ENCODE results near the gene TRPM3.
"Not testable (repeated sequence)": the region's sequence is repeated elsewhere in the genome, so short reads cannot be mapped to it uniquely, and the experiment has no call there.

Gene TRPM3

DNA sequence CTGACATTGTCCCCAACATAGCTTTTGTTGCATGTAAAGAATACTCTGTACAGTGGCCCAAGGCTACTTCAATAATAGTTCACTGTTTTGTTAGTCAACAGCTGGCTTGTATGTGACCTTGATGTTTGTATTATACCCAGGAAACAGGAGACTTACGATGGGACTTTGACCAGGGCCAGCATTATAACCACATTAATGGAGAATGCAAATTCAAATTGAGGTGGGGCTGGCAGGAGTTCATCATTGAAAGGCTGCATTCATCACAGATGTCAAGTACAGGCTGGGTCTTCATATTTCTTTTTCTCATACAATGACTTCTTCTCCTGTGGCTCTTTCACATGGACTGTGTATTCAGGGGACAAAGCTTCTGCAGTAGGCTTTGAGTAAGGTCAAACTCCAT is 414.6 kb downstream of the TRPM3 start:
- DNase-seq = not testable (repeated sequence)

- no peak for DNase-seq
Observed at GRCh38 chr9:70701163-70701562, 420.3 kb downstream of the TRPM3 start.

GRCh38 chr9:70696694-70697335 is 424.6 kb downstream of the TRPM3 start:
- DNase-seq = no peak

- no peak for DNase-seq
Observed at GRCh38 chr9:70694758-70695157, 426.7 kb downstream of the TRPM3 start.

GRCh38 chr9:70693186-70693585 is 428.2 kb downstream of the TRPM3 start:
- DNase-seq = no peak

DNA sequence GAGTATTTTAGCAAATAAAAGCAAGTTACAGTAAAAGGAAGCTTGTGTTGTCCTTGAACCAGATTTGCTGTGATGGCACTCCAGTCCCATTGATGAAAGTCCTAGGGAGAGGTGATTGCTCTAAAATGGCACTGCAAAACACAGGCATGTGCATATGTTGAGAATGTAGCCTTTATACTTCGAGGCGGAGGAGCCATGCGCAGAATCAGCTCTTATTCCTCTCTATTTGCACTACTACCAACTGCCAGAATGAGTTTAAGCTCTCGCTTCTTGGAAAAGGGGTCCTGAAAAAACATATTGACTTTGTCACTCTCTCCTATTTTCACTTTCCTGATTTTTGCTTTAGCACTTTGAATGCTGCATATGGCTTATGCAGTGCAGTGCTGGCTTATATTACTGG is 429.0 kb downstream of the TRPM3 start:
- no peak for DNase-seq

DNA sequence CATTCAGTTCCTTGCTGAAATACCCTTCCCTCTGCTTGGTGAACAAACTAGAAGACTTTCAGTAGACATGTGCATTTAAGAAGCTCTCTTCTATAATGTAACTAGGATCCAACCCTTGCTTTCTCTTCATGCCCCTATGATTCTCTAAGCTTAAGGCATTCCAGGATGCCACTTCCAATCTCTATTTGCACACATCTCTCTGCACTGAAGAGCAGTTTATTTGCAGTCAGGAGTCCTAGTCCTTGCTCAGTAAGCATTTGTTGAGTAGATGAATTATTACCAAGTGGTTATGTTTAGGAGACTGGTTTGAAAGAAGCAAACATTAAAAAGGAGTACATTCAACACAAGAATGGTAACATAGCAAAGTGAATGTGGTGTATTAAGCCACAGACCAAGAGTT is 432.7 kb downstream of the TRPM3 start:
- DNase-seq = no peak

GRCh38 chr9:70683841-70684240 is 437.6 kb downstream of the TRPM3 start:
- no peak for DNase-seq

DNA sequence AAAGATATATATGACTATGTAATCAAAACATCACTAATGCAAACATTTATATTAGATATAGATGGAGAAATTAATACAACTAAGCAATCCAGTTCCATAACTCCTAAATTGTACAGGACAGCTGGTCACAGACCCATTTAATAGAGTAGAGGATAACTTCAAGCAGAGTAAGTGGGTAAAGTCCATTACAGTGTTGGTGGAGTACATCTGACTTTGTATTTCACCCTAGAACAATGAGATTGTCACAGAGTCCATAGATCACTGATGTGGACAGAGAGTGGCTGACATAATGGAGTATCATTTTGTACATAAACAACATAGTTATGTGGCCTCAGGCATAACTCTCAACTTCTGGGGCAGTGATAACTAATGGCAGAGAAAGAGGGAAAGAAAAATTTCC is 439.1 kb downstream of the TRPM3 start:
- DNase-seq = no peak

- DNase-seq = no peak
Observed at GRCh38 chr9:70679845-70680244, 441.6 kb downstream of the TRPM3 start.

- DNase-seq = no peak
Observed at GRCh38 chr9:70678153-70678552, 443.3 kb downstream of the TRPM3 start.

- DNase-seq = no peak
Observed at GRCh38 chr9:70677055-70677735, 444.2 kb downstream of the TRPM3 start.

- DNase-seq = no peak
Observed at GRCh38 chr9:70675868-70676370, 445.5 kb downstream of the TRPM3 start.

DNA sequence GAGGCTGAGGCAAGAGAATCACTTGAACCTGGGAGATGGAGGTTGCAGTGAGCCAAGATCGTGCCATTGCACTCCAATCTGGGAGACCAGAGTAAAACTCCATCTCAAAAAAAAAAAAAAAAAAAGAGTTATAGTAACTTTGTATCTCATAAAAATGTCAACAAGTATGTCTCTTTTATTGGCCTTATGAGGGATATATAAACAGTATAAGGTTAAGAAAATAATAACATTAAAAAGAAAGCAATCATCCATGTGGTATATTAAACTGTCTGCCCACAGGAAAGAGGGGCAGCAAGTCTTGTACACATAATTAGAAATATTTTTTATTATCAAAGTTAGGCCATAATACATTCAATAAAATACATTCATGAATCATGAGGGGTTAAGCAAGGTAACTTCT is 447.6 kb downstream of the TRPM3 start:
- no peak for DNase-seq

- no peak for DNase-seq
Observed at GRCh38 chr9:70672161-70672649, 449.2 kb downstream of the TRPM3 start.

- no peak for DNase-seq
Observed at GRCh38 chr9:70668751-70669150, 452.7 kb downstream of the TRPM3 start.

- DNase-seq = no peak
Observed at GRCh38 chr9:70658765-70659164, 462.7 kb downstream of the TRPM3 start.

GRCh38 chr9:70656281-70656680 is 465.1 kb downstream of the TRPM3 start:
- DNase-seq = no peak

- no peak for DNase-seq
Observed at GRCh38 chr9:70654144-70654543, 467.3 kb downstream of the TRPM3 start.

DNA sequence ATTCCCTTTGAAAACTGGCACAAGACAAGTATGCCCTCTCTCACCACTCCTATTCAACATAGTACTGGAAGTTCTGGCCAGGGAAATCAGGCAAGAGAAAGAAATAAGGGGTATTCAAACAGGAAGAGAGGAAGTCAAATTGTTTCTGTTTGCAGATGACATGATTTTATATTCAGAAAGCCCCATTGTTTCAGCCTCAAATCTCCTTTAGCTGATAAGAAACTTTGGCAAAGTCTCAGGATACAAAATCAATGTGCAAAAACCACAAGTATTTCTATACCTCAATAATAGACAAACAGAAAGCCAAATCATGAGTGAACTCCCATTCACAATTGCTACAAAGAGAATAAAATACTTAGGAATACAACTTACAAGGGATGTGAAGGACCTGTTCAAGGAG is 476.8 kb downstream of the TRPM3 start:
- not testable (repeated sequence) for DNase-seq

- DNase-seq = no peak
Observed at GRCh38 chr9:70642341-70642740, 479.1 kb downstream of the TRPM3 start.

DNA sequence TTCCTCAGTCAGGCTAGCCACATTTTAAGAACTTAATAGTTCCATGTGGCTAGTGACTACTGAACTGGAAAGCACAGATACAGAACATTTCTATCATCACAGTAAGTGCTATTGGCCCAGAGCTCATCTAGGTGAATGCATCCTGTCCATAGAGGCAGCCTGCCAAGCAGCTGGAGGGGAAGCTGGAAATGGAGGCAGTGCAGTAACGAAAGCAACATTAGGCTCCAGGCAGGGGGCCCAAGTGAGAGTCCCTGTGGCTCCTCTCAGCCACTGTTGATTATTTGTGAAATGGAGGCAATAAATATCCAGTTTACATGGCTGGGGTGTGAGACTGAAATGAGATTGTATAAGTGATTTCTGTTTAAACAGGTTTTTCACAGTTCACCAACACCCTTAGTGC is 479.8 kb downstream of the TRPM3 start:
- no peak for DNase-seq

DNA sequence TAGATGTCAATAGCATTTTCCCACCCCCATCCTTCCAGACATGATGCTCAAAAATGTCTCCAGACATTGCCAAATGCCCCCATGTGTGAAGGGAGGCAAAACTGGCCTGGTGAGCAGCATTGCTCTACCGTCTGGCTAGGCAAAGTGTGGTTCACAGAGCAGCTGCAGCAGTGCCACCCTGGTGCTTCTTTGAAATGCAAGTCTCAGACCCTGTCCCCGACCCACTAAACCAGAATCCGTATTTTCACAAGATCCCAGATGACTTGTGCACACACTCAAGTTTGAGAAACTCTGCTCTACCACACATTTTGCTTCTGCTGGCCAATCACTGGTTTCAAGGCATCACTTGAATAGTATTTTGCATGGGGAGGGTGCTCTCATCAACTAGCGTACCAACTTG is 480.4 kb downstream of the TRPM3 start:
- DNase-seq = no peak

All from DMS79 (cell line).